Measurements from ENCODE around the gene C1QTNF1. TPM values are rescaled to one million over a fixed set of nuclear protein-coding genes. Genes with fewer than 3 reads are reported as not detected.
A peak's percentile ranks its signal among the peaks of the same experiment; 100 is the strongest.

C1QTNF1 gene
- total RNA-seq, 1 experiment from 2014 or later, result 18.6 TPM

- BruUV-seq (replicated peaks), result TSS peak; percentile 34
- peak overlapping the region; percentile 56; the same call in 1 of the 2 replicates for H2AFZ ChIP-seq (ENCODE audit: low read length)
- no peaks in the 10 kb centered on the region for H3K36me3 ChIP-seq (ENCODE audit: low read depth, low read length)
- H3K9me3 ChIP-seq (ENCODE audit: low read length), result no peaks in the 10 kb centered on the region
- H4K20me1 ChIP-seq (ENCODE audit: low read length), result no peaks in the 10 kb centered on the region
- no peaks in the 10 kb centered on the region for H3K9me2 ChIP-seq (replicated peaks; ENCODE audit: low read length)
- H3F3A ChIP-seq (ENCODE audit: low read length, unreplicated experiment), result no peaks in the 10 kb centered on the region
- peak overlapping the region; percentile 80 for H3K9ac ChIP-seq (ENCODE audit: low read length)
- ATAC-seq (no peak), DNase-seq (no peak)
- H3K4me1 ChIP-seq (ENCODE audit: insufficient read depth, low read length), result peaks cover 44% of the 10 kb centered on the region
- H3K4me3 ChIP-seq (ENCODE audit: low read length), result no peak overlapping the region
- intact Hi-C loops (cut with micrococcal nuclease), result no loop called here
- ChIA-PET CTCF (no interaction called here), POLR2A (ENCODE audit: unreplicated experiment) (no interaction called here)
- H3K79me2 ChIP-seq (ENCODE audit: low read length), result no peaks in the 10 kb centered on the region
- no peaks in the 10 kb centered on the region for H3K27me3 ChIP-seq (ENCODE audit: low read length)
- peak overlapping the region; percentile 97 for H3K27ac ChIP-seq (ENCODE audit: low read length)
- TF ChIP-seq EZH2phosphoT487 (IDR thresholded peaks at IDR 0.05; ENCODE audit: borderline replicate concordance, low read length) (no peak), EZH2 (IDR thresholded peaks at IDR 0.05; ENCODE audit: low read length, unreplicated experiment) (no peak), CTCF (conservative IDR thresholded peaks at IDR 0.05; ENCODE audit: low read depth, low read length) (no peak)
- peak overlapping the region; percentile 49 for H3K4me2 ChIP-seq (ENCODE audit: low read length)
These were observed 15.2 kb downstream of the C1QTNF1 start for GRCh38 chr17:79039171-79039570.

GRCh38 chr17:79039886-79040285, 15.9 kb downstream of the C1QTNF1 start:
- Histone ChIP-seq H2AFZ (ENCODE audit: low read length) (no peak overlapping the region), H3K9me2 (replicated peaks; ENCODE audit: low read length) (no peaks in the 10 kb centered on the region), H3K4me2 (ENCODE audit: low read length) (no peak overlapping the region), H3F3A (ENCODE audit: low read length, unreplicated experiment) (no peaks in the 10 kb centered on the region), H3K9ac (ENCODE audit: low read length) (0 out of 2 replicates have a peak overlapping the region, but pooled peaks have one; percentile 80), H3K79me2 (ENCODE audit: low read length) (no peaks in the 10 kb centered on the region), H3K4me1 (ENCODE audit: insufficient read depth, low read length) (peaks cover 44% of the 10 kb centered on the region), H3K9me3 (ENCODE audit: low read length) (no peaks in the 10 kb centered on the region), H4K20me1 (ENCODE audit: low read length) (no peaks in the 10 kb centered on the region), H3K27me3 (ENCODE audit: low read length) (no peaks in the 10 kb centered on the region), H3K4me3 (ENCODE audit: low read length) (no peak overlapping the region), H3K36me3 (ENCODE audit: low read depth, low read length) (no peaks in the 10 kb centered on the region), H3K27ac (ENCODE audit: low read length) (peak overlapping the region; percentile 97; the same call in 1 of the 2 replicates)
- DNase-seq (peak; percentile 37), ATAC-seq (no peak)
- ChIA-PET POLR2A (ENCODE audit: unreplicated experiment) (no interaction called here), CTCF (interaction anchor here (1.1 kb wide), 1 partner anchor 13 kb away, joined by 11 read pairs; no protein-coding TSS in a partner anchor)
- TF ChIP-seq EZH2 (IDR thresholded peaks at IDR 0.05; ENCODE audit: low read length, unreplicated experiment) (no peak), CTCF (conservative IDR thresholded peaks at IDR 0.05; ENCODE audit: low read depth, low read length) (no peak), EZH2phosphoT487 (IDR thresholded peaks at IDR 0.05; ENCODE audit: borderline replicate concordance, low read length) (no peak)
- no TSS peak for BruUV-seq (replicated peaks)
- intact Hi-C loops (cut with micrococcal nuclease), result no loop called here

- Histone ChIP-seq H3K36me3 (ENCODE audit: low read depth, low read length) (no peaks in the 10 kb centered on the region), H3F3A (ENCODE audit: low read length, unreplicated experiment) (no peaks in the 10 kb centered on the region), H2AFZ (ENCODE audit: low read length) (no peak overlapping the region), H3K9me2 (replicated peaks; ENCODE audit: low read length) (no peaks in the 10 kb centered on the region), H3K79me2 (ENCODE audit: low read length) (no peaks in the 10 kb centered on the region), H3K9me3 (ENCODE audit: low read length) (no peaks in the 10 kb centered on the region), H3K27me3 (ENCODE audit: low read length) (no peaks in the 10 kb centered on the region), H3K4me3 (ENCODE audit: low read length) (no peak overlapping the region), H4K20me1 (ENCODE audit: low read length) (no peaks in the 10 kb centered on the region), H3K4me1 (ENCODE audit: insufficient read depth, low read length) (peaks cover 39% of the 10 kb centered on the region), H3K4me2 (ENCODE audit: low read length) (no peak overlapping the region), H3K9ac (ENCODE audit: low read length) (no peak overlapping the region), H3K27ac (ENCODE audit: low read length) (no peak overlapping the region)
- ChIA-PET CTCF (interaction anchor here (0.6 kb wide), 1 partner anchor 22 kb away, joined by 10 read pairs; no protein-coding TSS in a partner anchor), POLR2A (ENCODE audit: unreplicated experiment) (interaction anchor here (0.6 kb wide), 1 partner anchor 13 kb away, joined by 3 read pairs; no protein-coding TSS in a partner anchor)
- BruUV-seq (replicated peaks), result no TSS peak
- ATAC-seq, result no peak
- DNase-seq, result no peak
- intact Hi-C loops (cut with micrococcal nuclease), result no loop called here
- TF ChIP-seq EZH2phosphoT487 (IDR thresholded peaks at IDR 0.05; ENCODE audit: borderline replicate concordance, low read length) (no peak), CTCF (conservative IDR thresholded peaks at IDR 0.05; ENCODE audit: low read depth, low read length) (no peak), EZH2 (IDR thresholded peaks at IDR 0.05; ENCODE audit: low read length, unreplicated experiment) (no peak)
These were observed 17.1 kb downstream of the C1QTNF1 start for GRCh38 chr17:79041041-79041570.

Data from PC-3 (cell line).